Muscle layer of colon (tissue), 2 donors: Measurements from ENCODE around the gene RPS27.

Experiments
- H3K27ac ChIP-seq: one replicate; pipeline ENCODE4 v1.7.0; 2013; ENCODE audit warnings: low read depth, mild to moderate bottlenecking, low read length, moderate library complexity
- H3K27me3 ChIP-seq, 2 donors: one replicate each; pipeline ENCODE4 v1.7.0; 2013; ENCODE audit warnings: low read length in 2 of 2, mild to moderate bottlenecking in 2 of 2; ENCODE audit not compliant: insufficient read depth in 2 of 2, control insufficient read depth in 1 of 2
- H3K36me3 ChIP-seq: one replicate; pipeline ENCODE4 v1.7.0; 2013; ENCODE audit warnings: mild to moderate bottlenecking, low read length; ENCODE audit not compliant: insufficient read depth
- H3K4me1 ChIP-seq: one replicate; pipeline ENCODE4 v1.7.0; 2013; ENCODE audit warnings: mild to moderate bottlenecking, low read length; ENCODE audit not compliant: insufficient read depth
- H3K4me3 ChIP-seq, 2 donors: one replicate each; pipeline ENCODE4 v1.7.0; 2013; ENCODE audit warnings: low read length in 2 of 2, low read depth in 1 of 2, mild to moderate bottlenecking in 1 of 2, moderate library complexity in 1 of 2
- H3K9ac ChIP-seq: one replicate; pipeline ENCODE4 v1.7.0; 2013; ENCODE audit warnings: low read length
- H3K9me3 ChIP-seq: one replicate; pipeline ENCODE4 v1.7.0; 2013; ENCODE audit warnings: mild to moderate bottlenecking, low read length
- donor health status: abdominal sarcoma.
- donor health status: Adenocarcinoma of cecum.

RPS27 gene

GRCh38 chr1:153963030-153963849 lies 27.3 kb upstream of the RPS27 start, which contains the start of gene SLC39A1:
SLC39A1 (minus strand) TSS chr1:153963537; CDS start chr1:153962715, 822 bp downstream.
- H3K4me3 ChIP-seq: peak within 1 kb of the TSS; percentile 67 to 79
- H3K27ac ChIP-seq: peak within 1 kb of the TSS; percentile 93
- peaks cover 18% of the 10 kb centered on the region for H3K36me3 ChIP-seq
- H3K4me1 ChIP-seq: peaks cover 53% of the 10 kb centered on the region
- peak within 1 kb of the TSS; percentile 85 for H3K9ac ChIP-seq
- no peaks in the 10 kb centered on the region for H3K27me3 ChIP-seq
- H3K9me3 ChIP-seq: no peaks in the 10 kb centered on the region

GRCh38 chr1:153963850-153964331 lies 26.7 kb upstream of the RPS27 start:
- Histone ChIP-seq H3K4me1 (peaks cover 57% of the 10 kb centered on the region), H3K9me3 (no peaks in the 10 kb centered on the region), H3K4me3 (peak overlapping the region; percentile 67 to 79), H3K9ac (peak overlapping the region; percentile 85), H3K36me3 (peaks cover 18% of the 10 kb centered on the region), H3K27ac (peak overlapping the region; percentile 93), H3K27me3 (no peaks in the 10 kb centered on the region)

- Histone ChIP-seq H3K4me1 (peaks cover 35% of the 10 kb centered on the region), H3K4me3 (peak within 1 kb of the TSS; percentile 66 to 93), H3K27ac (peak within 1 kb of the TSS; percentile 73), H3K27me3 (no peaks in the 10 kb centered on the region), H3K9ac (peak within 1 kb of the TSS; percentile 44), H3K9me3 (no peaks in the 10 kb centered on the region), H3K36me3 (no peaks in the 10 kb centered on the region)
Measured at GRCh38 chr1:153967107-153967999, 23.2 kb upstream of the RPS27 start, which contains the start of gene CREB3L4. CREB3L4 (plus strand) TSS chr1:153967902; CDS start chr1:153968526, 624 bp downstream.

GRCh38 chr1:153968000-153968363 lies 22.6 kb upstream of the RPS27 start:
- Histone ChIP-seq H3K9ac (peak overlapping the region; percentile 44), H3K27me3 (no peaks in the 10 kb centered on the region), H3K4me1 (peaks cover 29% of the 10 kb centered on the region), H3K27ac (peak overlapping the region; percentile 73), H3K9me3 (no peaks in the 10 kb centered on the region), H3K36me3 (no peaks in the 10 kb centered on the region), H3K4me3 (peak overlapping the region; percentile 66 to 93)

GRCh38 chr1:153968408-153968807 lies 22.2 kb upstream of the RPS27 start:
- Histone ChIP-seq H3K36me3 (peaks cover 4% of the 10 kb centered on the region), H3K27me3 (no peaks in the 10 kb centered on the region), H3K4me3 (peak overlapping the region; percentile 66 to 93), H3K9me3 (no peaks in the 10 kb centered on the region), H3K27ac (peak overlapping the region; percentile 73), H3K4me1 (peaks cover 29% of the 10 kb centered on the region), H3K9ac (peak overlapping the region; percentile 44)

- H3K4me3 ChIP-seq: no peak overlapping the region
- peaks cover 10% of the 10 kb centered on the region for H3K36me3 ChIP-seq
- no peak overlapping the region for H3K27ac ChIP-seq
- no peaks in the 10 kb centered on the region for H3K9me3 ChIP-seq
- peaks cover 27% of the 10 kb centered on the region for H3K4me1 ChIP-seq
- no peak overlapping the region for H3K9ac ChIP-seq
- H3K27me3 ChIP-seq: no peaks in the 10 kb centered on the region
Measured at GRCh38 chr1:153968972-153969371, 21.6 kb upstream of the RPS27 start.

- H3K4me1 ChIP-seq: peaks cover 20% of the 10 kb centered on the region
- peaks cover 21% of the 10 kb centered on the region for H3K36me3 ChIP-seq
- no peak overlapping the region for H3K9ac ChIP-seq
- H3K27ac ChIP-seq: no peak overlapping the region
- H3K9me3 ChIP-seq: no peaks in the 10 kb centered on the region
- no peak overlapping the region for H3K4me3 ChIP-seq
- H3K27me3 ChIP-seq: no peaks in the 10 kb centered on the region
Measured at GRCh38 chr1:153970346-153970745, 20.2 kb upstream of the RPS27 start.

- peaks cover 23% of the 10 kb centered on the region for H3K4me1 ChIP-seq
- no peak overlapping the region for H3K27ac ChIP-seq
- H3K9ac ChIP-seq: no peak overlapping the region
- peaks cover 30% of the 10 kb centered on the region for H3K36me3 ChIP-seq
- H3K27me3 ChIP-seq: no peaks in the 10 kb centered on the region
- H3K4me3 ChIP-seq: no peak overlapping the region
- no peaks in the 10 kb centered on the region for H3K9me3 ChIP-seq
Measured at GRCh38 chr1:153973071-153973470, 17.5 kb upstream of the RPS27 start.

GRCh38 chr1:153973525-153973924 lies 17.0 kb upstream of the RPS27 start:
- no peak overlapping the region for H3K4me3 ChIP-seq
- H3K27me3 ChIP-seq: no peaks in the 10 kb centered on the region
- H3K9me3 ChIP-seq: no peaks in the 10 kb centered on the region
- no peak overlapping the region for H3K27ac ChIP-seq
- H3K36me3 ChIP-seq: peaks cover 30% of the 10 kb centered on the region
- peaks cover 22% of the 10 kb centered on the region for H3K4me1 ChIP-seq
- H3K9ac ChIP-seq: no peak overlapping the region

GRCh38 chr1:153976819-153977249 lies 13.7 kb upstream of the RPS27 start:
- Histone ChIP-seq H3K4me1 (peaks cover 20% of the 10 kb centered on the region), H3K36me3 (peaks cover 35% of the 10 kb centered on the region), H3K4me3 (peak overlapping the region; percentile 86 to 97), H3K9me3 (no peaks in the 10 kb centered on the region), H3K9ac (peak overlapping the region; percentile 95), H3K27me3 (no peaks in the 10 kb centered on the region), H3K27ac (peak overlapping the region; percentile 96)
